HEK293 (cell line): ENCODE measurements around the gene PRR33.
A peak's percentile ranks its signal among the peaks of the same experiment; 100 is the strongest.

Source experiments
- CTCF ChIA-PET: fragments of 350-600 bp; formaldehyde crosslinking; extraction: SDS; loops from one replicate; lab custom pipeline; 2021; ENCODE audit warnings: antibody characterized with exemption; lab: Yijun Ruan, JAX
- POLR2A ChIA-PET: fragments of 300-600 bp; formaldehyde crosslinking; extraction: SDS; loops from one replicate; lab custom pipeline; 2020; ENCODE audit warnings: antibody characterized with exemption, inconsistent platforms; lab: Yijun Ruan, JAX
- H3K27ac ChIP-seq: fragments of 200-500 bp; sonication (Bioruptor generic); 2 replicates; pipeline ENCODE4 v1.5.1; 2014; ENCODE audit warnings: low read depth, low read length, control low read depth, inconsistent platforms; ENCODE audit errors: extremely low read depth
- H3K36me3 ChIP-seq, 2 experiments: fragments of 200-500 bp in 1 of 2; sonication (Bioruptor generic) in 1 of 2; 1 replicate in 1 of 2; 2 replicates in 1 of 2; pipeline ENCODE4 v1.5.1; 2014 to 2017; ENCODE audit warnings: inconsistent platforms in 2 of 2, low read length in 2 of 2; ENCODE audit not compliant: control insufficient read depth in 2 of 2, insufficient read depth in 1 of 2
- H3K4me1 ChIP-seq: fragments of 200-500 bp; sonication (Bioruptor generic); 2 replicates; pipeline ENCODE4 v1.5.1; 2014; ENCODE audit warnings: mild to moderate bottlenecking, low read length, inconsistent platforms; ENCODE audit not compliant: control insufficient read depth, insufficient read depth
- H3K4me3 ChIP-seq: 2 replicates; pipeline ENCODE4 v1.5.1; 2011; ENCODE audit warnings: low read depth, mild to moderate bottlenecking, control low read depth, low read length, moderate library complexity
- H3K9me3 ChIP-seq: fragments of 200-500 bp; sonication (Bioruptor generic); 2 replicates; pipeline ENCODE4 v1.5.1; 2014; ENCODE audit warnings: low read depth, low read length, inconsistent platforms; ENCODE audit not compliant: control insufficient read depth, insufficient read depth
- AEBP2 ChIP-seq: fragments of 450-650 bp; formaldehyde crosslinking; IDR thresholded peaks from 2 replicates; pipeline ENCODE4 v1.5.1; 2016; ENCODE audit warnings: missing biosample characterization, missing genetic modification characterization, borderline replicate concordance
- GLI2 ChIP-seq: fragments of 450-650 bp; formaldehyde crosslinking; IDR thresholded peaks from 2 replicates; pipeline ENCODE4; 2017; ENCODE audit warnings: missing biosample characterization, missing genetic modification characterization, low read depth, borderline replicate concordance
- GLIS1 ChIP-seq: fragments of 450-650 bp; formaldehyde crosslinking; IDR thresholded peaks from 2 replicates; pipeline ENCODE4 v1.5.1; 2016; ENCODE audit warnings: missing biosample characterization, missing genetic modification characterization
- KLF1 ChIP-seq: fragments of 450-650 bp; formaldehyde crosslinking; IDR thresholded peaks from 2 replicates; pipeline ENCODE4 v1.5.1; 2016; ENCODE audit warnings: missing biosample characterization, missing genetic modification characterization
- KLF9 ChIP-seq: fragments of 450-650 bp; formaldehyde crosslinking; IDR thresholded peaks from 2 replicates; pipeline ENCODE4 v1.5.1; 2016; ENCODE audit warnings: missing biosample characterization, missing genetic modification characterization, low read depth
- MZF1 ChIP-seq: fragments of 450-650 bp; formaldehyde crosslinking; IDR thresholded peaks from 2 replicates; pipeline ENCODE4 v1.5.1; 2017; ENCODE audit warnings: missing biosample characterization, missing genetic modification characterization, borderline replicate concordance
- ZBTB8A ChIP-seq: fragments of 450-650 bp; formaldehyde crosslinking; IDR thresholded peaks from 2 replicates; pipeline ENCODE4 v1.5.1; 2016; ENCODE audit warnings: missing biosample characterization, missing genetic modification characterization
- ZIC2 ChIP-seq: fragments of 450-650 bp; formaldehyde crosslinking; IDR thresholded peaks from 2 replicates; pipeline ENCODE4 v1.5.1; 2016; ENCODE audit warnings: missing biosample characterization, missing genetic modification characterization
- ZNF140 ChIP-seq: fragments of 450-650 bp; formaldehyde crosslinking; IDR thresholded peaks from 2 replicates; pipeline ENCODE4 v1.5.1; 2016; ENCODE audit warnings: missing biosample characterization, missing genetic modification characterization
- ZNF19 ChIP-seq: fragments of 450-650 bp; formaldehyde crosslinking; IDR thresholded peaks from 2 replicates; pipeline ENCODE4; 2016; ENCODE audit warnings: missing biosample characterization, missing genetic modification characterization, low read depth
- ZNF248 ChIP-seq: fragments of 450-650 bp; formaldehyde crosslinking; IDR thresholded peaks from 2 replicates; pipeline ENCODE4 v1.5.1; 2017; ENCODE audit warnings: missing biosample characterization, missing genetic modification characterization
- ZNF292 ChIP-seq: fragments of 450-650 bp; formaldehyde crosslinking; IDR thresholded peaks from 2 replicates; pipeline ENCODE4 v1.5.1; 2016; ENCODE audit warnings: low read depth, missing biosample characterization, missing genetic modification characterization, borderline replicate concordance
- ZNF501 ChIP-seq: fragments of 450-650 bp; formaldehyde crosslinking; IDR thresholded peaks from 2 replicates; pipeline ENCODE4 v1.5.1; 2016; ENCODE audit warnings: missing biosample characterization, missing genetic modification characterization
- ZNF571 ChIP-seq: fragments of 450-650 bp; formaldehyde crosslinking; IDR thresholded peaks from 2 replicates; pipeline ENCODE4 v1.5.0; 2017; ENCODE audit warnings: missing biosample characterization, missing genetic modification characterization
- ZNF580 ChIP-seq: fragments of 450-650 bp; formaldehyde crosslinking; IDR thresholded peaks from 2 replicates; pipeline ENCODE4 v1.5.1; 2016; ENCODE audit warnings: missing biosample characterization, missing genetic modification characterization
- ZNF629 ChIP-seq: fragments of 450-650 bp; formaldehyde crosslinking; IDR thresholded peaks from 2 replicates; pipeline ENCODE4 v1.5.1; 2017; ENCODE audit warnings: missing biosample characterization, missing genetic modification characterization
- ZNF639 ChIP-seq: fragments of 450-650 bp; formaldehyde crosslinking; IDR thresholded peaks from 2 replicates; pipeline ENCODE4 v1.5.1; 2016; ENCODE audit warnings: missing biosample characterization, missing genetic modification characterization
- ZNF645 ChIP-seq: fragments of 450-650 bp; formaldehyde crosslinking; IDR thresholded peaks from 2 replicates; pipeline ENCODE4; 2016; ENCODE audit warnings: missing biosample characterization, missing genetic modification characterization
- ZNF707 ChIP-seq: fragments of 450-650 bp; formaldehyde crosslinking; IDR thresholded peaks from 2 replicates; pipeline ENCODE4 v1.5.1; 2016; ENCODE audit warnings: missing biosample characterization, missing genetic modification characterization
- ZNF785 ChIP-seq: fragments of 450-650 bp; formaldehyde crosslinking; IDR thresholded peaks from 2 replicates; pipeline ENCODE4 v1.5.1; 2016; ENCODE audit warnings: missing biosample characterization, missing genetic modification characterization
- ZSCAN16 ChIP-seq: fragments of 450-650 bp; formaldehyde crosslinking; IDR thresholded peaks from 2 replicates; pipeline ENCODE4 v1.5.1; 2016; ENCODE audit warnings: missing biosample characterization, missing genetic modification characterization

Gene PRR33

GRCh38 chr11:1925373-1926155 is 33.9 kb upstream of the PRR33 start:
- TF ChIP-seq ZNF707 (tag by site-specific recombination) (no peak), ZNF19 (tag by site-specific recombination) (no peak), GLI2 (tag by site-specific recombination) (no peak), MZF1 (tag by site-specific recombination) (no peak), ZNF140 (no peak), ZNF501 (no peak), ZNF639 (no peak), AEBP2 (no peak), ZSCAN16 (tag by site-specific recombination) (no peak), ZBTB8A (tag by site-specific recombination) (no peak)
- H3K36me3 ChIP-seq, result no peaks in the 10 kb centered on the region
- ChIA-PET POLR2A (no interaction called here), CTCF (no interaction called here)
- no peaks in the 10 kb centered on the region for H3K9me3 ChIP-seq
- H3K4me3 ChIP-seq, result no peak overlapping the region
- H3K27ac ChIP-seq, result no peak overlapping the region
- H3K4me1 ChIP-seq, result no peaks in the 10 kb centered on the region

GRCh38 chr11:1924646-1925372 is 33.1 kb upstream of the PRR33 start:
- POLR2A ChIA-PET, result no interaction called here

More at GRCh38 chr11:1924646-1925372, 33.1 kb upstream of the PRR33 start:
- CTCF ChIA-PET, result interaction anchor here (0.6 kb wide), 1 partner anchor 180 kb away, joined by 5 read pairs; no protein-coding TSS in a partner anchor
- no peak for TF ChIP-seq ZNF292 (tag by site-specific recombination)
- TF ChIP-seq ZNF645 (tag by site-specific recombination), result no peak
- TF ChIP-seq ZNF248 (tag by site-specific recombination), result no peak
- TF ChIP-seq ZNF580 (tag by site-specific recombination), result no peak
- TF ChIP-seq KLF1 (tag by site-specific recombination), result no peak
- no peak for TF ChIP-seq KLF9 (tag by site-specific recombination)
- no peak for TF ChIP-seq ZNF571 (tag by site-specific recombination)
- TF ChIP-seq ZIC2 (tag by site-specific recombination), result peak; percentile 13; the same call in 1 of the 2 replicates
- peak; percentile 41 for TF ChIP-seq GLIS1 (tag by site-specific recombination)
- TF ChIP-seq ZNF785 (tag by site-specific recombination), result no peak
- no peak for TF ChIP-seq ZNF629 (tag by site-specific recombination)
- H3K27ac ChIP-seq, result no peak overlapping the region
- no peaks in the 10 kb centered on the region for H3K36me3 ChIP-seq
- H3K4me3 ChIP-seq, result no peak overlapping the region
- H3K4me1 ChIP-seq, result no peaks in the 10 kb centered on the region
- H3K9me3 ChIP-seq, result no peaks in the 10 kb centered on the region
